HG02884 (cell line): ENCODE results near the gene DNAJC13.
"Not testable (repeated sequence)": the region's sequence is repeated elsewhere in the genome, so short reads cannot be mapped to it uniquely, and the experiment has no call there.

Source experiments
- ATAC-seq: cut with Tn5 transposase; IDR thresholded peaks from one replicate; pipeline ENCODE4 v1.9.1; 2021; ENCODE audit warnings: mild to moderate bottlenecking, moderate library complexity; ENCODE audit not compliant: unreplicated experiment

Gene DNAJC13

DNA sequence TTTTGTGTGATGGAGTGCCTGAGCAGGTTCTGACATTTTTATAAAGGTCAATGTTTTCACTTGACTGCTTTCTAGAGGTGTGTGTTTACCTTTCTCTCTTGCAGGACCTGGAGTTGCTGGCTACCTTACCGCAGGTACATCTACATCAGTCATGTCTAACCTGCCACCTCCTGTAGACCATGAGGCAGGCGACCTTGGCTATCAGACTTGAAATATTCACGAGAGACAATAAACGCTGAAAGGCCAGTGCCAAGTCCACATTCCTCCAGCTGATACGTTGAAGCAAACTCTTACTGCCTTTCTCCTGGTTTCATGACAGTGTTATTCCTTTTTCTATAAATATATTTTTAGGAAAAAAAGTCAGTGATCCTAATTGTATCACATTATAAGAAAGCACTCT lies 120.8 kb downstream of the DNAJC13 start:
- no peak for ATAC-seq

- ATAC-seq, result no peak
Observed at GRCh38 chr3:132539681-132540080, 122.4 kb downstream of the DNAJC13 start.

DNA sequence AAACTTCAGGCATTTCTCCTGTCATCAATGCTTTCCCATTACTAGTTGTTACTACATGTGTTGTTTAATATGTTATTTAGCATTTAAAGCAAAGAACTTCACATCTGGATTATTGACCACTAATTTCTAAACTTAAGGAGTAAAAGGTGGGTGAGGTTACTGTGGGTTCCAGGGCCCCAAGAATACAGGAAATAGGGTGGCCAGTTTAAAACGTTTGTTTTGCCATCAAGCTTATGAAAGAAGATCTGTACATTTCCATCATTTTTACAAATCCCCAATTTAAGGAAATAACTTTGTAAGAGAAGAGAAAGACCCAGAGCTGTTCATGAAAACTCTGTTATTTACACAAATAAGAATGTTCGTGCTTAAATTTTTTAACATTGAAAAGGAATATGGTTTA lies 125.3 kb downstream of the DNAJC13 start:
- ATAC-seq, result no peak

DNA sequence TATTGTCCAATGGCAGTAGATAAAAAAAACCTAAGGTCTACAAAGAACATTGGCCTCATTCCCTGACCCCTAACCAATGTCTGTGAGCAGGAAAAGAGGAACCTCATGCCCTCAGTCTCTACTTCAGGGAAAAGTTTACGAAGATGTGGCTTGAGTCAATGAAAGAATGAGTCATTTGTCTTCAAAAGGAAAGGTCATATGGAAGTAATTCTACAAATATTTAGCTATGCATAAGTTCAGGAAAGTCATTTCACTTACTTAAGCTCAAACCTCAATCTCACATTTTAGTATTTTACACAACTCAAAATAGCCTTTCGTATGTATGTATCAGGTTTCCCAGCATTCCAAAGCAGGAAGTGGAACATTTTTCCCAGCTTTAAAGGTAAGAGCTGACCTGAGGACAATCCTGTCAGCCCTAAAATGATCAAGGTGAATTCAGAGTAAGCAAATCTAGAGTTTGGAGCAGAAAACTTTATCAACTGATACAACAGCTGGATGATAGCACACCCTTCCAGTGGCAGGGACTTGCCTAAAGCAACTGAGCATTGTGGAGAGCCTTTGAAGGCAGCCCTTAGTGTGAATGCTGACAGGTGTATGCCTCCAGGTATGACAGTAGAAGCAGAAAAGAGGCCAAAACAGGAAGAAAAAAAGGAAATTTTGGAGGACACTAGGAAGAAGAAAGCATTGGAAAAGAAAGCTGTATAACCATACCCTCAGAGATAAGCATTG lies 125.9 kb downstream of the DNAJC13 start:
- ATAC-seq, result no peak

- ATAC-seq, result no peak
Observed at GRCh38 chr3:132544130-132544529, 126.8 kb downstream of the DNAJC13 start.

- no peak for ATAC-seq
Observed at GRCh38 chr3:132545471-132545870, 128.2 kb downstream of the DNAJC13 start.

- no peak for ATAC-seq
Observed at GRCh38 chr3:132549169-132549568, 131.9 kb downstream of the DNAJC13 start.

DNA sequence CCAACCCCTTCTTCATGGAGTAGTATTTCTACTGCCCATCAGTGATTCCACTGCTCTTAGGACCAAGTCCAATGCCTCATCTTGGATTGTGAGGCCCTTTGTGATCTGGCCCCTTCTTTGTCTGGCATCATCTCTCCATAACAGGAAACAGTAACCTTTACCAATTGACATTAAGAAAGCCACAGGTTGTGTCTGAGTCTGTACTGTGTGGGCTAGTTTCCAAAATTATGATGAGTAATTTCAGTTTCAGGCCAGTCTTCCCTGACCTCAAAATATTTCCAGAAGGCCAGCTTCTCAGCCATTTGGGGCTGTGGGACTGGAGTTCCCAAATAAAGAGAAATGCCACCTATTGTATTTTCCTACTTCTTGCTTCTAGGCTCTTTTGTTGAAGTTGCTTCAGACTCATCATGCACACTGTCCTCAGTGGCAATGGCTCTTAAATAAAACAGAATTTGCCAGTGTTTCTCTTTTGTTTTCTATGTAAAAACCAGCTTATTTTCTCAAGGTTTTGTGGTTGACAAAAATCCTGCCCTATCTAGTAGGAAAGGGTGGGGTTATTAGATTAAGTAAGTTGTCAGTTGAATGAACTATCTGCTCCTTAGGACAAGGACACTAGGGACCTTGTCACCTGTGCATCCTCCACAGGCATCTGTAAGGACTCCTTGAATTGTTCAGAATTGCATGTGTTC lies 132.7 kb downstream of the DNAJC13 start:
- peak; percentile 89 for ATAC-seq

DNA sequence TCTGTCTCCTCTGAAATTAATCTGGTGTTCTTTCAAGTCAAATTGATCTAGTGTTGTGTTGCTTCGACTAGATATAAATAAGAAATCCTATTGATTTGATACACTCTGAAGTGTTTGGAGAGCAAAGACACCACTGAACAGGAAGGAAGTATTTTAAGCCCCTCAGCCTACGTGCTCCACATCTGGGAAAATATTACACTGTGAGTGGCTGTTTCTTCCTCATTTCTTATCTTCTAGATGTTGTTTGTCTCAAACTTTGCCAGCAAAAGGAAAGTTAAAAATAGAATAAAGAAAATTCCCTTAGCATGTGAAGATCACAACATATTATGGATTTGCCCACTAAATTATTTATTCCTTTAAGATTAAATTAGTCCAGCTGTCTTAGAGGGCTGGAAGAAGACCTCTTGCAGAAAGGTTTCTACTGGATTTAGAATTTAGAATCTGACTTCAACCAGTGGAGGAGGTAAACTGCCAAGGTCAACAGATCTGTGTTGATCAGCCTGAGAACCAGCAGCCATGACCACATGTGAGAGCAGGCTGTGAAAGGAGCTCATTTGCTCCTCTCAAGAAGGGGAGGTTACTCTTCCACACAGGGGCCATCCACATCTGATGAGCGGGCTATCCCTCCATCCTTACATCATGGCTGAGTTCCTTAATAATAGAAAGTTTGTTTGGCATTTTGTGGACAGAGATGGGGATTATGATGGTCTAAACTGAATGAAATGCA lies 133.4 kb downstream of the DNAJC13 start:
- ATAC-seq, result peak; percentile 9

DNA sequence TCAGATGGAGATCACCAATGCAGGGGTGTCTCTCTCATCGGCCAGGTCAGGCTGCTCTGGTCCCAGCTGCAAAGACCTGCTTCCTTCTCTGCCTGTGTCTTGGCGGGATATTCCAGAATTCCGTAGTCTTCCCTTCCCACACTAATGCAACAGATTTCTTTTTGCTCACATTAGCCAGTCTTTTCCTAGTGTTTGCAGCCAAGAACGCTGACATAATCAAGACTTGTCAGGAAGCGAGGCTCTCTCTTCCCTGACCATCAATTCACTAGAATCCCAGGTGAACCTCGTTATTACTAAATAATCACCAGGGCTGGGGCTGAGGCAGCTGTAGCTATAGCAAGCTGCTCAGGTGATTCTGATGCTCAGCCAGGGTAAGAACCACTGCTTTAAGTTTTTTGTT lies 136.5 kb downstream of the DNAJC13 start:
- ATAC-seq, result no peak

GRCh38 chr3:132554437-132554836 lies 137.1 kb downstream of the DNAJC13 start:
- no peak for ATAC-seq

DNA sequence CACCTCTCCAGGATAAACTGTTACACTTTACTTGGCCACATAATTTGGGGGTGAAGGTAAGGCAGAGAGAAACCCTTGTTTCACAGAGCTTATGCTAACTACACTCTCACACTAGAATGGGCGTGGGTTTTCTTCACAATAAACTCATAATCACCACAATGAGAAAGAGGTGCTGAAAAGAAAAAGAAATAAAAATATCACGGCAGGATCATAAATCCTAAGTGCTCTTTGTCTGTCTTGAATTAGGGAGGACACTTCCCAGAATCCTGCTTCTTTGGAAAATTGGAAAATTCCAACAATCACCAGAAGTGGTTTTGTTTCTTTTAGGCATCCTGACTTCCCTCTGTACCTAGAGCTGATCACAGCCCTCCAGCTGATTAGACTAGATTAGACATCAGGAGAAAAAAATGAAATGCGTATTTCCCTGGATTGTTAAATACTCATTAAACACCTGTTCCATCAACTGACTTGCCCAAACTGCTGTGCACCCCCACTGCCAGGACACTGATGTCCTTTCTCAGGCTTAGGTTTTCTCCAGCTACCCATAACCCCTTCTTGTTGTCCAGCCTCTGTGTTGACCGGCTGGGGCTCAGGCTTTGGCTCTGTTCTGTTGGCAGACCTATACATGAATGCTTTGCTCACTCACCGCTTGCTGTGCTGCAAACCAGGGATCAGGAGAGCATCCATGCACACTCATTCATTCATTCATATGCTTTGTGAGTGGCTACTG lies 138.2 kb downstream of the DNAJC13 start:
- no peak for ATAC-seq

DNA sequence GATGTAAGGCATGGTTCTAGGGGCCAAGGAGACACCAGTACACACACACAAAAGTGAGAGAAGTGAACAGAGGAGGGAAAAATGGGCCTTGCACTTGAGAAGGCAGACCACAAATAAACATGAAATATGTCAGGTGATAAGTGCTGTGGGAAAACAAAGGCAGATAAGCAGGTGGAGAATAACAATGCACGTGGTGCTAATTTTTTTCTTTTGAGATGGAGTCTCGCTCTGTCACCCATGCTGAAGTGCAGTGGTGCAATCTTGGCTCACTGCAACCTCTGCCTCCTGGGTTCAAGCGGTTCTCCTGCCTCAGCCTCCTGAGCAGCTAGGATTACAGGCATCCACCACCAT lies 138.7 kb downstream of the DNAJC13 start:
- ATAC-seq, result not testable (repeated sequence)

DNA sequence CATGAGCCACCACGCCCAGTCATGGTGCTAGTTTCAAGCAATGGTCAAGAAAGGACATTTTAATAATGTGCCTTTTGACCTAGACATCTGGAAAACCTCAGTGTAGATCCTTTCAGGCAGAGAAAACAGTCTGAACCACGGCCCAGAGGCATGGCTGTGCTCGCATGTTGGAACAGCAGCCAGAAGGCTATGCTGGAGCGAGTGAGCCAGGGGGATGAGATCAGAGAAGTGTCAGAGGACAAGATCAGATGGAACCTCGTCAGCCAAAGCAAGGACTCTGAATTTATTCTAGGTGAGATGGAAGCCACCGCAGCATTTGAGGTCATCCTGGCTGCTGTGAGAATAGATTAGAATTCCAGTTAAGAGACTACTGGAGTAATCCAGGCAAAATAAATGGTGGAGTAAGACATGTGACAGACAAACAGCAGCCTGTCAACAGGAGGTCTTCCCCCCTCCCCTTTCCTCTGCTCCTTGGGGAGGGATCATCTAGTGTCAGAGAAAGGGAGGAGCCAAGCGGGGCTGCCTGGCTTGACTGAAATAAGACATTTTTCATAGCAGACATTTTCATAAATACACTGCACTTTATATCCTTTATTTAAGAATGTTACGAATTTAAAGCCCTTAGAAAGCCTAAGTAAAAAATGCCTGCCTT lies 139.3 kb downstream of the DNAJC13 start:
- ATAC-seq, result no peak

DNA sequence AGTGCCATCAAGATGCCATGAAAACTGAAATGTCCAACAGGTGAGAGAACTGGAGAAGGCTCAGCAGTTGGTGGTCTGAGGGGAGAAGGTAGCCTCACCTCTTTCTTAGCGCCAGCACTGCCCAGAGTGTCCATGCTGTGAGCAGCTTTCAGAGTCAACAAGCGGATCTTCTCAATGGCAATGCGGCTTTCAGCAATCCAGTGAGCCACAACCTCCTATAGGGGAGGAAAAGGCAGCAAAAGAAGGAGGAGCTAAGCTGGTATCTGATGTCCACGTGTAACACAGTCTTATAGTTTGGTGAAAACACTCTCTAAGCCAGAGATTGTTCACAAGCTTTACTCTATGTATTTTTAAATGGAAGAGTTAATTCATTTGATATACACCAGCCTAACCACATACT lies 143.7 kb downstream of the DNAJC13 start:
- no peak for ATAC-seq

- no peak for ATAC-seq
Observed at GRCh38 chr3:132563420-132564069, 146.2 kb downstream of the DNAJC13 start.

GRCh38 chr3:132564070-132564465 lies 146.8 kb downstream of the DNAJC13 start:
- ATAC-seq, result no peak

GRCh38 chr3:132568422-132568821 lies 151.1 kb downstream of the DNAJC13 start:
- ATAC-seq, result no peak

GRCh38 chr3:132569153-132569552 lies 151.9 kb downstream of the DNAJC13 start:
- no peak for ATAC-seq

GRCh38 chr3:132569580-132569979 lies 152.3 kb downstream of the DNAJC13 start:
- ATAC-seq, result no peak
